Endometrium (tissue), 2 donors: ENCODE data around the gene FKBP10.
"Not testable (repeated sequence)": the region's sequence is repeated elsewhere in the genome, so short reads cannot be mapped to it uniquely, and the experiment has no call there.

Experiments used
- FAIRE-seq: peaks from 2 replicates; lab custom pipeline; 2012; peaks lifted over from hg19 to GRCh38; lab: Jason Lieb, UNC
- donor health status: control.
- donor health status: control.

Gene FKBP10

DNA sequence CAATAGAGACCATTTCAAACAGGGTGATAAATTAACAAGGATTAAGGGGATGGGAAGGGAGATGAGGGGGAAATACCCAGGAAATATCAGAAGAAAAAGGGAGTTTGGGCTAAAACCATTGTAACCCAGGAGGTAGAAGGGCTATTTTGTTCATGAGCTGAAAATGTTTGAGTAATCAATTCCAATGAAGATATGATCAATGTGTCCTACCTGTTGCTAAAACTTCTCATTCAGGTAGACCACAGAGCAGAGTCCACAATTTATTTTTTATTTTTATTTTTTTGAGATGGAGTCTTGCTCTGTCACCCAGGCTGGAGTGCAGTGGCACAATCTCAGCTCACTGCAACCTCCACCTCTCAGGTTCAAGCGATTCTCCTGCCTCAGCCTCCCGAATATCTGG lies 26.6 kb downstream of the FKBP10 start:
- not testable (repeated sequence) for FAIRE-seq

DNA sequence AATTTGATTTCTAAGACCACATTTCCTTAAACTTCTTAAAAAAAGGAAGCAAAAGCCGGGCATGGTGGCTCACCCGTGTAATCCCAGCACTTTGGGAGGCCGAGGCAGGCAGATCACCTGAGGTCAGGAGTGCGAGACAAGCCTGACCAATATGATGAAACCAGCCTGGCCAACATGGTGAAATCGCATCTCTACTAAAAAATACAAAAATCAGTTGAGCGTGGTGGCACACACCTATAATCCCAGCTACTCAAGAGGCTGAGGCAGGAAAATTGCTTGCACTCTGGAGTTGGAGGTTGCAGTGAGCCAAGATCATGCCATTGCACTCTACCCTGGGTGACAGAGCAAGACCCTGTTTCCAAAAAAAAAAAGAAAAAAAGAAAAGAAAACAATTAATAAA lies 28.0 kb downstream of the FKBP10 start:
- not testable (repeated sequence) for FAIRE-seq

- FAIRE-seq, result no peak
Observed at GRCh38 chr17:41844971-41845370, 32.2 kb downstream of the FKBP10 start.

GRCh38 chr17:41848788-41849187 lies 36.0 kb downstream of the FKBP10 start:
- no peak for FAIRE-seq

DNA sequence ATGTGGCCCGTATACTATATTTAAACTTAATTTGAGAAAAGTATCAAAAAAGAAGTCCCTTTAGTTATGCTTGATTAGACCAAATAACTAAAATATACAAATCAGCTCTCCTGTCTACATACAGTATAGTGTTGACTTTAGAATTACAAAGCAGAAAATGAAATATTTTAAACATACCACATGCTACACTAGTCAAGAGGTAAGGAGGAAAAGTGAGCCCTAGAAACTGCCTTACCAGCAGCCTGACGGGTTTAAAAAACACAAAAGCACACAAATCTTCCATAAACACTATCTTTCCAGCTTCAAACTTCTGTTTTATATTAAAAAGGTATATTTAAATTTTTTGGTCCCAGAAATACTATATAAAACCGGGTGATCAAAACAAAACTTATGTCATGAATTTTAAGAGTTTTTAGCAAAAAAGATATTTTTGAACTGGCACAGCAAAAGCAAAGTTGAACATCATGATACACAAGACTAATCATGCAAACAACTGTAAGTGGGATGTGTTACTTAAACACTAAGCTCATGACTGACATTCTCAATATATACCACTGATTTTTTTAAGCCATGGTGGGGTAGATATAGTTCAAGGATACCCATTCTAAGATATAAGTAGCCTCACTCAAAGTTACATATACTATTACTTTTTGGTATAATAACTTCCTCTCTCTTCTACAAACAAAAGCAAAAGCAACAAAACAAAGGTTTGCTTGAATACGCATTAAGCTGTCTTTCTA lies 36.6 kb downstream of the FKBP10 start:
- no peak for FAIRE-seq

GRCh38 chr17:41851382-41851781 lies 38.6 kb downstream of the FKBP10 start:
- FAIRE-seq, result not testable (repeated sequence)

DNA sequence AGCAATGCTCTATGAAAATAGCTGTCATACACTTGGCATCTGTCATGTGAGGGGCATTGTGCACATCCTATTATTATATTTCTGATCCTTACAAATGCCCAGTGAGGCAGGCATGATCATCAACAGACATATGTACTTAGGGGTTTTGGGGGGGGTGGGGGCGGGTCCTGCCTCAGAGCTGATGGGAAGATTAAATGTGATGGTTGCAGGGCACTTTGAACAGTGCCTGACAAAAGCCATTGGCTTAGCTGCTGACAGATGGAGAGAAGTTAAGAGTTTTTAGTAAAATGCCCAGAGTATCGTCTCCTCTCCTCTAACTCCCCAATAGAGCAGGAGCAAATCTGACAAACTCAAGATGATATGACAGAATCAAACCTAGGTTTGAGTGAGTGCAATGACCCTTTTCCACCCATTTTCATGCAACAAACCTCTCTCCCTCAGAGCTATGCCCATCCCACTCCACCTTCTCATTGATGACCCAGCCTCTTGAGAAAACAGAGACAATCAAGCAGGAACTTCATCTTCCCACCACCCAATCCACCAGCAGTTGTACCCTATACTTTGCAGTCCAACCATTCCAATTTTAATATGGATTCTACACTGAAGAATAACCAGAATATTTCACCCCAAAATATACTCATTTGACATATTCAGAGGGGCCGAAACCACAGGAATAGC lies 47.6 kb downstream of the FKBP10 start:
- no peak for FAIRE-seq

DNA sequence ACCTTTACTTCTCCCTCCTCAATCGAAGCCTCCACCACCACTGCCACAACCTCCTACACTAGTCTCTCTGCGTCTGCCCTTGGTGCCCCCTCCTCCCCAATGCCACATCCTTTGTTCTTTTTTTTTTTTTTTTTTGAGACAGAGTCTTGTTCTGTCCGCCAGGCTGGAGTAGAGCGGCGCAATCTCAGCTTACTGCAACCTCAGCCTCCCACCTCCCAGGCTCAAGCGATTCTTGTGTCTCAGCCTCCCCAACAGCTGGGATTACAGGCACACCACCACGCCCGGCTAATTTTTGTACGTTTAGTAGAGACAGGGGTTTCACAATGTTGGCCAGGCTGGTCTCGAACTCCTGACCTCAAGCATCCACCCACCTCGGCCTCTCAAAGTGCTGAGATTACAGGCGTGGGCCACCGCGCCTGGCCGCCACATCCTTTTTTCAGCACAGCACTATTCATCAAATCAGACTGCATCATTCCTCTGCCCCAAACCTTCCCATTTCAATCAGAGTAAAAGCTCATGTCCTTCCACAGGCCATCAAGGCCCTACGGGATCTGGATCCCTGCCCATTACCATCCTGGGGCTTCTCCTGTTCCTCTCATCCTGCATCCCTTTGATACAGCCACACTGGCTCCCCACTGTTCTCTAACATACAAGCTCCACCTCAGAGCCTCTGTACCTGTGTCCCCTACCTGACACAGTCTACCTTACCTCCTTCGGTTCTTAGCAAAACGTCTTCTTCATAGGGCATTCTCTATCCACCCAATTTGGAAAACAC lies 50.5 kb downstream of the FKBP10 start:
- no peak for FAIRE-seq

DNA sequence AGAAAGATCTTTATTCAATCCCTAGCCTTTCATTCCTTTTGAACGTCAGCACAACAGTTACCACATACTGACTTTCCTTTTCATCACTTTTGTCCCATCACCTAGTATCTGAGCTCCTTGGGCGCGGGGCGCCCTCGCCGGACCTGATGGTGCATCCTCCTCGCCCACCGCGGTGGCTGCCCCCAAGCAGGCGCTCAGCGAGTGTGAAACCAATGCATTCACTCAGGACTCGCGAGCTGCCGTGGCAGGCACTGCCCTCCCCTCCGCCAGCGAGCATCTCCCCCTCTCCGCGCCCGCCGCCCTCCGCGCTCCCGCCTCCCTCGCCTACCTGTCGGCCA lies 51.7 kb downstream of the FKBP10 start:
- FAIRE-seq, result no peak

- FAIRE-seq, result no peak
Observed at GRCh38 chr17:41864836-41865595, 52.2 kb downstream of the FKBP10 start, which contains the start of gene KLHL11. Gene KLHL11 (minus strand): TSS chr17:41865423. CDS start chr17:41865370, 53 bp downstream.

- no peak for FAIRE-seq
Observed at GRCh38 chr17:41865596-41865893, 52.7 kb downstream of the FKBP10 start.

GRCh38 chr17:41868568-41868967 lies 55.8 kb downstream of the FKBP10 start:
- FAIRE-seq, result no peak

DNA sequence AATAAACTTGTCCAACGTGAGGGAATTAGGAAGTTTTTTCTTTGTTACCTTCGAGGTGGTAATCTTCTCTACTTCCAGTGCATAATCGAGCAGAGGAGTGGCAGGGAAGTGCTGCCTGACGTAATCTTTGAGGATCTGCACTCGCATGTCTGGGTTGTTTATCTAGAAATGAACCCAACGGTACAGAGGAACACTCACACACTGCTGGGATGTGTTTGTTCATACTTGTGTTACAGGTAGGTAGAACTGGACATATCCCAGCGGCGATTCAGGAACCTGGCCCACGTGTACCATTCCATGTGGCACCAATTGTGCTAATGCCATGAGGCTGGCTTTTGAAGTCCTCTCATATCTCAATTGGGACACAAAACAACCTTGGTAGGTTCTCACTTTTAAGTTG lies 56.6 kb downstream of the FKBP10 start:
- FAIRE-seq, result no peak

DNA sequence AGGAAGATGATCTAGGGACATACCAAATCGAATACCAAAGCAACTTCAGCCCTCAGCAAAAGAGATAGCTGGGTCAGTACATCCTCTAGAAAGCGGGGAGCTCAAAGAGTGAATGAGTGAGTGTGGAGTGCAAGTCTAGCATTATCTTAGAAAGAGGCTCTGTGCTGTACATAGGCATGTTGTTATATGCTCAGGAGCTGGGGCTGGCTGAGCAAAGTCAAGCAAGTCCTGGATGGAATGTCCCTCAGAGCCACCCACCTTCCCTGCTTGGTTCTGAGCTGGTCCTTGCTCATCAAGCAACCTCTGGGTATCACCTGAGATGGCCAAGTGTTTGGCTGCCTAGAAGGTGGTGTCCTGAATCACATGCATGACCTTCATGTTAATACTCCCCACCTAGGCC lies 57.3 kb downstream of the FKBP10 start:
- FAIRE-seq, result no peak

GRCh38 chr17:41870627-41871026 lies 57.8 kb downstream of the FKBP10 start:
- no peak for FAIRE-seq

DNA sequence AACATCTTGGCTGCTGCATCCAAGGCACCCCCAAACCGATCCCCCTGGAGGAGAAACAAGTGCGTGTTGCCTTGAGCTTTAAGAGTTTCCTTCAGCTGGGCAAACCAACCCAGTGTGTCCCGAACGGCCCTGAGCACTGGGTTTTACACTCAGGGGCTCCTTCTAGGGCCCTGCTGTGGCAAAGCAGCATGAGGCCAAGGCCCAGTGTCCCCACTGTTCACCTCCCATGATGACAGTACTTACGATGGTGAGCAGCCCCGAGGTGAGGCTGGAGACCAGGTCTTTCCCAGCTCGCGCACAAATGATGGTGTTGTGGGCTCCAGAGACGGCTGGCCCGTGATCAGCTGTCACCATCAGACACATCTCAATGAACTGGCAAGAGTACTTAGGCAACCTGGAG lies 59.0 kb downstream of the FKBP10 start:
- no peak for FAIRE-seq
